Astrocyte of the cerebellum (primary cell): Measurements from ENCODE around the gene ZNF761.
"Not testable (repeated sequence)": the region's sequence is repeated elsewhere in the genome, so short reads cannot be mapped to it uniquely, and the experiment has no call there.

Source experiments
- DNase-seq: peaks from one replicate; pipeline ENCODE4 v3.0.0-alpha.2; 2011; ENCODE audit warnings: low read depth
- H3K4me3 ChIP-seq: 2 replicates; pipeline ENCODE4 v1.5.1; 2011; ENCODE audit warnings: mild to moderate bottlenecking, low read depth, low read length, moderate library complexity
- in situ Hi-C: cut with HindIII; loops from 2 replicates; pipeline ENCODE4 v1.10.0; 2017; ENCODE audit warnings: low sequenced_read_pairs
- TF ChIP-seq, protein P1 (sequence below): IDR thresholded peaks from 2 replicates; pipeline ENCODE4 v1.5.1; 2012; ENCODE audit warnings: low read length, low read depth, moderate library complexity, mild to moderate bottlenecking; ENCODE audit errors: missing control alignments

Gene ZNF761

GRCh38 chr19:53485046-53486004 lies 53.5 kb downstream of the ZNF761 start:
- TF ChIP-seq, protein P1, sequence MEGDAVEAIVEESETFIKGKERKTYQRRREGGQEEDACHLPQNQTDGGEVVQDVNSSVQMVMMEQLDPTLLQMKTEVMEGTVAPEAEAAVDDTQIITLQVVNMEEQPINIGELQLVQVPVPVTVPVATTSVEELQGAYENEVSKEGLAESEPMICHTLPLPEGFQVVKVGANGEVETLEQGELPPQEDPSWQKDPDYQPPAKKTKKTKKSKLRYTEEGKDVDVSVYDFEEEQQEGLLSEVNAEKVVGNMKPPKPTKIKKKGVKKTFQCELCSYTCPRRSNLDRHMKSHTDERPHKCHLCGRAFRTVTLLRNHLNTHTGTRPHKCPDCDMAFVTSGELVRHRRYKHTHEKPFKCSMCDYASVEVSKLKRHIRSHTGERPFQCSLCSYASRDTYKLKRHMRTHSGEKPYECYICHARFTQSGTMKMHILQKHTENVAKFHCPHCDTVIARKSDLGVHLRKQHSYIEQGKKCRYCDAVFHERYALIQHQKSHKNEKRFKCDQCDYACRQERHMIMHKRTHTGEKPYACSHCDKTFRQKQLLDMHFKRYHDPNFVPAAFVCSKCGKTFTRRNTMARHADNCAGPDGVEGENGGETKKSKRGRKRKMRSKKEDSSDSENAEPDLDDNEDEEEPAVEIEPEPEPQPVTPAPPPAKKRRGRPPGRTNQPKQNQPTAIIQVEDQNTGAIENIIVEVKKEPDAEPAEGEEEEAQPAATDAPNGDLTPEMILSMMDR: no peak
- in situ Hi-C loops: no loop called here
- H3K4me3 ChIP-seq: no peak overlapping the region
- no peak for DNase-seq

- H3K4me3 ChIP-seq: no peak overlapping the region
- in situ Hi-C loops: no loop called here
- DNase-seq: no peak
- TF ChIP-seq, protein P1: no peak
These were observed 60.4 kb downstream of the ZNF761 start for GRCh38 chr19:53492153-53492552.

DNA sequence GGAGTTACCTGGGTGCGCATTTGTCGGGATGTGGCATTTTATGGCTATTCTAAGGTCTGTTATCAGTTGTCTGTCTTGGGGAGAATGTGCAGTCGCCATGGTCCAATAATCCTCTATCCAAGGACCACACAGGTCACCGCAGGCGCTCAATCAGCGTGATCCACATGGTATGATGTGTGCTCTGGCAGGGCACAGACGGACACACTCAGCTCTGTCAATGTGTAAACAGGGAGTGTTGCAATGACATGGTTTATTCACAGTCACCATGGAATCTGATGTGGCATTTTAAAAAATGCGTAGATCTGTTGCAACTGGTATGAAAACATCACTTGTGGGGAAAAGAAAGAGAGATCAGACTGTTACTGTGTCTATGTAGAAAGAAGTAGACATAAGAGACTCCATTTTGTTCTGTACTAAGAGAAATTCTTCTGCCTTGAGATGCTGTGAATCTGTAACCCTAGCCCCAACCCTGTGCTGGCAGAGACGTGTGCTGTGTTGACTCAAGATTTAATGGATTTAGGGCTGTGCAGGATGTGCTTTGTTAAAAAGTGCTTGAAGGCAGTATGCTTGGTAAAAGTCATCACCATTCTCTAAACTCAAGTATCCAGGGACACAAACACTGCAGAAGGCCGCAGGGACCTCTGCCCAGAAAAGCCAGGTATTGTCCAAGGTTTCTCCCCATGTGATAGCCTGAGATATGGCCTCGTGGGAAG lies 65.7 kb downstream of the ZNF761 start:
- in situ Hi-C loops, DNase-seq, H3K4me3 ChIP-seq: not testable (repeated sequence)

DNA sequence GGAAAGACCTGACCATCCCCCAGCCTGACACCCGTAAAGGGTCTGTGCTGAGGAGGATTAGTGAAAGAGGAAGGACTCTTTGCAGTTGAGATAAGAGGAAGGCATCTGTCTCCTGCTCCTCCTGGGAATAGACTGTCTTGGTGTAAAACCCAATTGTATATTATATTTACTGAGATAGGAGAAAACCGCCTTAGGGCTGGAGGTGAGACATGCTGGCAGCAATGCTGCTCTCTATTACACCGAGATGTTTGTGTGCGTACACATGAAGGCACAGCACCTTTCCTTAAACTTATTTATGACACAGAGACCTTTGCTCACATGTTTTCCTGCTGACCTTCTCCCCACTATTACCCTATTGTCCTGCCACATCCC lies 66.2 kb downstream of the ZNF761 start:
- DNase-seq, in situ Hi-C loops, H3K4me3 ChIP-seq: not testable (repeated sequence)

DNA sequence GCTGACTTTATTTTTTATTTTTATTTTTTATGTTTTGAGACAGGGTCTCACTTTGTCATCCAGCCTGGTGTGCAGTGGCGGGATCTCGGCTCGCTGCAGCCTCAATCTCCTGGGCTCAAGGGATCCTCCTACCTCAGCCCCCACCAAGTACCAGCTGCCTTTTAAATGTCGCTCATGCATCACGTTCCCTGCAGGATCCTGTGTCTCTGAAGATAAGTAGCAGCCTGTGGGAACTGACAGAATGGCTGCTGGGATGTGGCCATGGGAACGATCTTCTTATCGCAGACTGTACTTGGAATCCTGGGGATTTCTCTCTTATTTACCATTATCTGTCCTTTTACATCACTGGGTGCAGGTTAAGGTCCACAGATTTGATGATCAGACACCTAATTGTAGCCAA lies 71.4 kb downstream of the ZNF761 start:
- H3K4me3 ChIP-seq, DNase-seq, in situ Hi-C loops: not testable (repeated sequence)

DNA sequence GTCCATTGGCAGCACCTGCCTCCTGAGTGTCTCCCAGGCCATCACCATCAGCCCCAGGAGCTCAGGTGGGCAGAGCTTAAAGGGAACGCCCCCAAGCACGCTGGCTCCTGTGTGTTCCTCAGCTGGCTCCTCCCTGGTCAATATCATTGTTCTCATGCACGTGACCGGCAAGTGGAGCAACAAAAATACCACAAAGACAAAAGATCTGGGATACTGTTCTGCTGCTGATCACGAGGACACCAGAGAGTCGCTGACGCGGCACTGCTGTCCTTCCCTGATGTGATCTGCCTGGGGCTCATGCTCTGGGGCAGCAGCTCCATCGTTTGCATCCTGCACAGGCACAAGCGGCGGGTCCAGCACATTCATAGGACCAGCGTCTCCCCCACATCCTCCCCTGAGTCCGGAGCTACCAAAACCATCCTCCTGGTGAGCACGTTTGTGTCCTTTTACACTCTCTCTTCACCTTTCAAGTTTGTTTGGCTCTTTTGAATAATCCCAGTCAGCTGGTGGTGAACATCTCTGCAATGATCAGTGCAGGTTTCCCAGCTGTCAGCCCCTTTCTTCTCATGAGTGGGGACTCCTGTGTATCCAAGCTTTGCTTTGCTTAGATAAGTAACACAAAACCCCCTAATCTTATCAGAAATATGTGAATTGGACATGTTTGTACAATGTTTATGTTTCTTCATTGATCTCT lies 72.0 kb downstream of the ZNF761 start:
- H3K4me3 ChIP-seq, in situ Hi-C loops: not testable (repeated sequence)

GRCh38 chr19:53504365-53504703 lies 72.5 kb downstream of the ZNF761 start:
- DNase-seq, in situ Hi-C loops, H3K4me3 ChIP-seq: not testable (repeated sequence)

More for the DNA sequence above, 72.0 kb downstream of the ZNF761 start:
- DNase-seq: not testable (repeated sequence)

DNA sequence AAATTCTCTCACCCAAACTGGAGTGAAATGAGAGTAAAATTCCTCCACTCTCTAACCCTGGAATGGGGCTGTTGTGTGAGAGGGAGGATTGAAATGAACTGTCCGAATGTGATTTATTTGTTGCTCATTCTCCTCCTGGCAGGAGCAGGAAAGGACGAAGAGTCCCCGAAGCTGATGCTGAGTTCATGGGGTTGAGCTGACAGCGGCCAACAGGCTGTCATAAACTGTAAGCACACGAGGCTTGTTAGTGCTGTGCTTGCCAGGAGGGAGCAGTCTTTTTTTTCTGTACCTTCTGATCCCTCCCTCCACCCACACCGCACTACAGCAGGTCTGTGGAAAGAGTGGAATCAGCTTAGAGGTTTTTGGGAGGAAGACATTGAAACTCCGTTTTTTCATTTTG lies 73.1 kb downstream of the ZNF761 start:
- DNase-seq: no peak
- in situ Hi-C loops: no loop called here
- no peak overlapping the region for H3K4me3 ChIP-seq
- TF ChIP-seq, protein P1: no peak

DNA sequence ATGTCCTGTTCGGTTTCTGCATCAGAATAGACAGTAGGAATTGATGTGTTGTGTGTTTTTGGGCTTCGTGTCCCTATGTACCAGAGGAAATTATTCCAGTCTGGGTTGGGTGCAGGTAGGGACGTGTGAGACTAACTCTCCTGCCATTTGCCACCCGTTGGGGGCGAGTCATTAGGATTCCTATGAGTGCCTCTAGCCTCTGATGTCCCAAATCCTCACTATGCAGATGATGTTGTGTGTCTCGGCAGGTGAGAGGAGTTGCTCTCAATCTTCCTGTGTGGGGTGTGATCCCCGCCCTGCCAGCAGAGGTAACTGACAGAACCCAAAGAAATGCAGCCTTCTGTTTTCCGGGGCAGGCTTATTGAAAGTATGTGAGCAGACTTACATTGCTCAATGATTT lies 74.9 kb downstream of the ZNF761 start:
- TF ChIP-seq, protein P1: no peak
- DNase-seq: no peak
- in situ Hi-C loops: no loop called here
- no peak overlapping the region for H3K4me3 ChIP-seq
